SK-N-SH treated with all-trans-retinoic acid at 6 μM for 48 hours (cell line): ENCODE measurements around the gene MYLK4.

ENCODE experiments used
- ATAC-seq: fragments of 200-7000 bp; cut with Tn5 transposase; 3 replicates; pipeline ENCODE4 v1.9.1; 2020; ENCODE audit warnings: mild to moderate bottlenecking, moderate library complexity
- ARNTL ChIP-seq: fragments of 450-650 bp; formaldehyde crosslinking; IDR thresholded peaks from 2 replicates; pipeline ENCODE4 v1.5.0; 2020; ENCODE audit warnings: low read depth, mild to moderate bottlenecking, moderate library complexity, borderline replicate concordance
- BACH2 ChIP-seq: fragments of 250-450 bp; sonication (Bioruptor Pico); IDR thresholded peaks from 2 replicates; pipeline ENCODE4 v1.9.0; 2021; ENCODE audit warnings: mild to moderate bottlenecking, borderline replicate concordance
- CSDC2 ChIP-seq: fragments of 250-450 bp; sonication (Bioruptor Pico); IDR thresholded peaks from 2 replicates; pipeline ENCODE4 v1.5.0; 2020; ENCODE audit warnings: mild to moderate bottlenecking, moderate library complexity
- CSRNP3 ChIP-seq: fragments of 250-450 bp; sonication (Bioruptor Pico); IDR thresholded peaks from 2 replicates; pipeline ENCODE4 v1.5.1; 2021; ENCODE audit warnings: mild to moderate bottlenecking, moderate library complexity
- ESRRG ChIP-seq: fragments of 250-450 bp; sonication (Bioruptor Pico); IDR thresholded peaks from 2 replicates; pipeline ENCODE4 v1.6.1; 2021; ENCODE audit warnings: mild to moderate bottlenecking
- GLIS3 ChIP-seq: fragments of 250-450 bp; sonication (Bioruptor Pico); IDR thresholded peaks from 2 replicates; pipeline ENCODE4 v1.5.0; 2020; ENCODE audit warnings: mild to moderate bottlenecking, moderate library complexity
- ISL1 ChIP-seq: fragments of 250-450 bp; sonication (Bioruptor Pico); IDR thresholded peaks from 2 replicates; pipeline ENCODE4 v2.1.2; 2022; ENCODE audit warnings: mild to moderate bottlenecking, moderate library complexity
- OSR1 ChIP-seq: fragments of 250-450 bp; sonication (Bioruptor Pico); IDR thresholded peaks from 2 replicates; pipeline ENCODE4 v1.8.0; 2022; ENCODE audit warnings: moderate library complexity, mild to moderate bottlenecking, inconsistent platforms
- PPARA ChIP-seq: fragments of 250-450 bp; sonication (Bioruptor Pico); IDR thresholded peaks from 2 replicates; pipeline ENCODE4 v1.5.0; 2020; ENCODE audit warnings: mild to moderate bottlenecking, borderline replicate concordance
- RARB ChIP-seq: fragments of 250-450 bp; sonication (Bioruptor Pico); IDR thresholded peaks from 2 replicates; pipeline ENCODE4 v1.8.0; 2021; ENCODE audit warnings: mild to moderate bottlenecking, moderate library complexity
- SNAI2 ChIP-seq: fragments of 250-450 bp; sonication (Bioruptor Pico); IDR thresholded peaks from 2 replicates; pipeline ENCODE4 v1.5.0; 2020; ENCODE audit warnings: mild to moderate bottlenecking, moderate library complexity
- TCF4 ChIP-seq: fragments of 250-450 bp; sonication (Bioruptor Pico); IDR thresholded peaks from 2 replicates; pipeline ENCODE4 v1.8.0; 2021; ENCODE audit warnings: mild to moderate bottlenecking, moderate library complexity, borderline replicate concordance
- TOX ChIP-seq: fragments of 250-450 bp; sonication (Bioruptor Pico); IDR thresholded peaks from 2 replicates; pipeline ENCODE4 v1.8.0; 2021; ENCODE audit warnings: mild to moderate bottlenecking, moderate library complexity, borderline replicate concordance
- TSHZ2 ChIP-seq: fragments of 250-450 bp; sonication (Bioruptor Pico); IDR thresholded peaks from 2 replicates; pipeline ENCODE4 v1.5.0; 2020; ENCODE audit warnings: mild to moderate bottlenecking, moderate library complexity
- ZC3H10 ChIP-seq: fragments of 250-450 bp; sonication (Bioruptor Pico); IDR thresholded peaks from 2 replicates; pipeline ENCODE4 v1.5.1; 2021; ENCODE audit warnings: mild to moderate bottlenecking, moderate library complexity
- ZFP30 ChIP-seq: fragments of 450-650 bp; formaldehyde crosslinking; IDR thresholded peaks from 2 replicates; pipeline ENCODE4 v1.5.0; 2022; ENCODE audit warnings: mild to moderate bottlenecking, moderate library complexity
- ZNF565 ChIP-seq: fragments of 450-650 bp; formaldehyde crosslinking; conservative IDR thresholded peaks from 2 replicates; pipeline ENCODE4 v1.5.0; 2020; ENCODE audit warnings: low read depth, mild to moderate bottlenecking, moderate library complexity
- ZNF70 ChIP-seq: fragments of 450-650 bp; formaldehyde crosslinking; IDR thresholded peaks from 2 replicates; pipeline ENCODE4 v1.5.0; 2020; ENCODE audit warnings: mild to moderate bottlenecking, moderate library complexity
- ZNF8 ChIP-seq: fragments of 450-650 bp; formaldehyde crosslinking; IDR thresholded peaks from 2 replicates; pipeline ENCODE4 v1.5.0; 2020; ENCODE audit warnings: mild to moderate bottlenecking, moderate library complexity
- TF ChIP-seq, protein P1 (sequence below): fragments of 250-450 bp; sonication (Bioruptor Pico); IDR thresholded peaks from 2 replicates; pipeline ENCODE4 v1.8.0; 2021; ENCODE audit warnings: low read depth, mild to moderate bottlenecking, moderate library complexity, borderline replicate concordance
- TF ChIP-seq, protein P2 (sequence below): fragments of 250-450 bp; sonication (Bioruptor Pico); IDR thresholded peaks from 2 replicates; pipeline ENCODE4 v1.8.0; 2020; ENCODE audit warnings: mild to moderate bottlenecking, moderate library complexity, borderline replicate concordance
- TF ChIP-seq, protein P3 (sequence below): fragments of 250-450 bp; sonication (Bioruptor Pico); IDR thresholded peaks from 2 replicates; pipeline ENCODE4 v1.5.1; 2020; ENCODE audit warnings: low read depth, mild to moderate bottlenecking, moderate library complexity

MYLK4 gene

GRCh38 chr6:2640551-2640950 is 110.2 kb downstream of the MYLK4 start (continued):
- TF ChIP-seq, protein P1, sequence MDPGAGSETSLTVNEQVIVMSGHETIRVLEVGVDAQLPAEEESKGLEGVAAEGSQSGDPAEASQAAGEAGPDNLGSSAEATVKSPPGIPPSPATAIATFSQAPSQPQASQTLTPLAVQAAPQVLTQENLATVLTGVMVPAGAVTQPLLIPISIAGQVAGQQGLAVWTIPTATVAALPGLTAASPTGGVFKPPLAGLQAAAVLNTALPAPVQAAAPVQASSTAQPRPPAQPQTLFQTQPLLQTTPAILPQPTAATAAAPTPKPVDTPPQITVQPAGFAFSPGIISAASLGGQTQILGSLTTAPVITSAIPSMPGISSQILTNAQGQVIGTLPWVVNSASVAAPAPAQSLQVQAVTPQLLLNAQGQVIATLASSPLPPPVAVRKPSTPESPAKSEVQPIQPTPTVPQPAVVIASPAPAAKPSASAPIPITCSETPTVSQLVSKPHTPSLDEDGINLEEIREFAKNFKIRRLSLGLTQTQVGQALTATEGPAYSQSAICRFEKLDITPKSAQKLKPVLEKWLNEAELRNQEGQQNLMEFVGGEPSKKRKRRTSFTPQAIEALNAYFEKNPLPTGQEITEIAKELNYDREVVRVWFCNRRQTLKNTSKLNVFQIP (CRISPR knock-in tag): no peak
- TF ChIP-seq ESRRG (CRISPR knock-in tag) (no peak), ISL1 (no peak), ZNF565 (CRISPR knock-in tag) (no peak), SNAI2 (CRISPR knock-in tag) (no peak), TOX (CRISPR knock-in tag) (no peak), CSDC2 (no peak), ZNF70 (CRISPR knock-in tag) (no peak), ZNF8 (CRISPR knock-in tag) (no peak), ARNTL (CRISPR knock-in tag) (no peak)

DNA sequence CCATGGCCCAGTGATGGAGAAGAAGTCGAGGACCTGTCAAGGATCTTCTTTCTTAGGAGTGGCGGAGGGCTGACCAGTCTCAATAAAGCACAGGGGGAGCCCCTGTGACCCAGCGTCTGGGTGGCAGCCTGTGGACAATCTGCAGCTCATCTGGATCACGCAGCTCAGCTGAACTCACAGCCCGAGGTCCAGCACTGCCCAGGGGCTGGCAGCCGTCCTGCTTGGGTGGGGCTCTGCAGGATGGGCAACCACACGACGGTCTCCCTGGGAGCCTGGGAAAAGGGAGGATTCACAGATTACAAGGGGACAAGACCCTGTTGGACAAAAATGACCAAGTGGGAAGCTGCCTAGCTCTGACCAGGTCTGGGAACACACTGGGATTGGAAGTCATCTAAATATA is 110.8 kb downstream of the MYLK4 start:
- no peak for ATAC-seq
- no peak for TF ChIP-seq ZNF565 (CRISPR knock-in tag)
- TF ChIP-seq, protein P2, sequence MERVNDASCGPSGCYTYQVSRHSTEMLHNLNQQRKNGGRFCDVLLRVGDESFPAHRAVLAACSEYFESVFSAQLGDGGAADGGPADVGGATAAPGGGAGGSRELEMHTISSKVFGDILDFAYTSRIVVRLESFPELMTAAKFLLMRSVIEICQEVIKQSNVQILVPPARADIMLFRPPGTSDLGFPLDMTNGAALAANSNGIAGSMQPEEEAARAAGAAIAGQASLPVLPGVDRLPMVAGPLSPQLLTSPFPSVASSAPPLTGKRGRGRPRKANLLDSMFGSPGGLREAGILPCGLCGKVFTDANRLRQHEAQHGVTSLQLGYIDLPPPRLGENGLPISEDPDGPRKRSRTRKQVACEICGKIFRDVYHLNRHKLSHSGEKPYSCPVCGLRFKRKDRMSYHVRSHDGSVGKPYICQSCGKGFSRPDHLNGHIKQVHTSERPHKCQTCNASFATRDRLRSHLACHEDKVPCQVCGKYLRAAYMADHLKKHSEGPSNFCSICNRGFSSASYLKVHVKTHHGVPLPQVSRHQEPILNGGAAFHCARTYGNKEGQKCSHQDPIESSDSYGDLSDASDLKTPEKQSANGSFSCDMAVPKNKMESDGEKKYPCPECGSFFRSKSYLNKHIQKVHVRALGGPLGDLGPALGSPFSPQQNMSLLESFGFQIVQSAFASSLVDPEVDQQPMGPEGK (CRISPR knock-in tag): no peak
- no peak for TF ChIP-seq ZFP30 (CRISPR knock-in tag)
- TF ChIP-seq BACH2 (CRISPR knock-in tag): no peak
- no peak for TF ChIP-seq ESRRG (CRISPR knock-in tag)
- no peak for TF ChIP-seq TCF4 (CRISPR knock-in tag)

DNA sequence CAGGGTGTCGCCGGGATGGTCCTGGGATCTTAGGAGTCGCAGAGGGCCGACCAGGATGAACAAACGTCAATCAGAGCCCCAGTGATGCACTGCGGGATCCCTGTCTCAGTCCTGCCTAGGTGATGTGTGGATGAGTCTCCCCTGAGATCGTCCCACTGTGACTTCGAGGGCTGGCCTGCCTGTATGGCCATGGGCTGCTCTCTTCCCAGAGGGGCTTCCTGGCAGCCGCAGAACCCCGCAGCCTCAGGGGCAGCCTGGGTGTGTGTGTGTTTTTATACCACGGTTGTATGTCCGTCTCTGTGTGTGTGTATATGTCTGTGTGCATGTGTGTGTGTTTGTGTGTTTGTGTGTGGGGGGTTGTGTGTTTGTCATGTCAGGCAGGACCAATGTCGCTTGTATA is 111.6 kb downstream of the MYLK4 start:
- TF ChIP-seq CSDC2 (no peak), ZNF8 (CRISPR knock-in tag) (no peak), TOX (CRISPR knock-in tag) (no peak), OSR1 (no peak), ZNF565 (CRISPR knock-in tag) (no peak), ZFP30 (CRISPR knock-in tag) (no peak), GLIS3 (CRISPR knock-in tag) (no peak), CSRNP3 (CRISPR knock-in tag) (no peak), BACH2 (CRISPR knock-in tag) (no peak), ISL1 (no peak), ZNF70 (CRISPR knock-in tag) (no peak), ARNTL (CRISPR knock-in tag) (no peak), ZC3H10 (no peak), PPARA (no peak), TSHZ2 (CRISPR knock-in tag) (no peak), TCF4 (CRISPR knock-in tag) (no peak), RARB (no peak)
- TF ChIP-seq, protein P3, sequence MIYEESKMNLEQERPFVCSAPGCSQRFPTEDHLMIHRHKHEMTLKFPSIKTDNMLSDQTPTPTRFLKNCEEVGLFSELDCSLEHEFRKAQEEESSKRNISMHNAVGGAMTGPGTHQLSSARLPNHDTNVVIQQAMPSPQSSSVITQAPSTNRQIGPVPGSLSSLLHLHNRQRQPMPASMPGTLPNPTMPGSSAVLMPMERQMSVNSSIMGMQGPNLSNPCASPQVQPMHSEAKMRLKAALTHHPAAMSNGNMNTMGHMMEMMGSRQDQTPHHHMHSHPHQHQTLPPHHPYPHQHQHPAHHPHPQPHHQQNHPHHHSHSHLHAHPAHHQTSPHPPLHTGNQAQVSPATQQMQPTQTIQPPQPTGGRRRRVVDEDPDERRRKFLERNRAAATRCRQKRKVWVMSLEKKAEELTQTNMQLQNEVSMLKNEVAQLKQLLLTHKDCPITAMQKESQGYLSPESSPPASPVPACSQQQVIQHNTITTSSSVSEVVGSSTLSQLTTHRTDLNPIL: no peak
- TF ChIP-seq, protein P1 (CRISPR knock-in tag): no peak
- TF ChIP-seq, protein P2 (CRISPR knock-in tag): no peak
- ATAC-seq: no peak
